HTERT RPE-1 (cell line): ENCODE data around the gene DHX34.
"Not testable (repeated sequence)": the region's sequence is repeated elsewhere in the genome, so short reads cannot be mapped to it uniquely, and the experiment has no call there.

ENCODE experiments used
- in situ Hi-C: fragments of 300-500 bp; cut with MboI; formaldehyde crosslinking; loops from 4 replicates; pipeline ENCODE4 v1.14.3; 2020; ENCODE audit warnings: low sequenced_read_pairs

Gene DHX34

DNA sequence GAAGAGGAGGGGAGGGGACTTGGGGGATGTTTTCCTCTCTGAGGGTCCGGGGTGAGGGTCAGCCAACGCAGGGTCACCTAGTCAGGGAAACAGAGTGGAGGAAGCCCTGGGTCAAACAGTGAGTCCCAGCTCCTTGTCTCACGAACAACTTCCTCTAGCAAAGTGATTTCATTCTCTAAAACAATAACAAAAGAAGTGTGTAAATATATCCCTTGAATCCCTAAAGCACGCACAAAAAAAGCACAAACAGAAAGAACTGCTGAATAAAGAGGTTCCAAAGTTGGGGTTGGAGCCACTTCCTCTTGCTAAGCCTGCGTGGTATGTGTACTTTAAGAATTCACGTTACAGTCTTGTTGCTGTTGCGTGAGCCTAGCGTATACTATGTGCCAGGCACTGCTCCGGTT is 18.6 kb upstream of the DHX34 start:
- in situ Hi-C loops = no loop called here

DNA sequence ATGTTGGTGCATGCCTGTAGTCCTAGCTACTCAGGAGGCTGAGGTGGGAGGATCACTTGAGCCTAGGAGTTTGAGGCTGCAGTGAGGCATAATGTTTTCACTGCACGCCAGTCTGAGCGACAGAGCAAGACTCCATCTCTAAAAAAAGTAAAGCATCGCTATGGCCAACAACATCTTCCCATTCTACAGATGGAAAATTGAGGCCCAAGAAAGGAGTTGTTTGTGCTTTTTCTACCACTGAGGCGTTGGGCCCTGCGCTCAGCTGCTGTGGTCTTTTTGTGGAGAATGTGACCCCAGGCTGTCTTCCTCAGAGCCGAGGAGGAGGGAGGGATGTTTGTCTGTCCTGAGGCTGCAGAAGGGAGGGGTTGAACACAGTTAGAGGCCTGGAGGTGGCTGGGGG is 17.6 kb upstream of the DHX34 start:
- in situ Hi-C loops = no loop called here

DNA sequence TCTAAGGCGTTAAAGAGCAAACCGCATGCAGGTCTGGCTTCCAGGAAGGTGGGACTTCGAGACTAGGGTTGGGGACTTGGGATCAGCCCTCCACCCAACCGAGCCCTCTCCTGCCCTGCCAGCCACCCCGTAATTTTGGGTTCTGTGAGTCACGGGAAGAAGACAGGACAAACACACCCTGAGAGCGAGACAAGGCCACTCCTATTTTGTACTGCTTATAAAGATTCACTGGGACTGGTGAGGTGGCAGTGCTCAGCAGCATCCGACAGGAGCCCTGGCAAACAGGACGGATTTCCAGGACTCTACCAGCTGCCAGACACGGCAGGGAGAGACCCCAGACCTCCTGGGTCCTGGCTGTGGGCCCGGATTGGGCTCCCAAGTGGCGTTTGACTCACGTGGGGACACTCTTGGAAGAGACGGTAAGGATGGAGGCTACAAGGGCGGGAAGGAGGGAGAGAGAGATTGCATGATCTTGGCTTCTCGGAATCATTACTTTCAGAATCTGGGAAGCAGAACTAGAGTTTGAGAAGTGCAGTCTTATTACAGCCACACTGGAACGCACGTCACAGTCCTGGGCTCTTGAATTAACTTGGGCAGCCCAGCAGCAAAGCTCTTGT is 17.1 kb upstream of the DHX34 start, which contains the start of gene C5AR2:
TSS of gene C5AR2 (plus strand) at position 245 of the 617 bp plus-strand sequence. CDS start 8,625 bp downstream, outside the sequence.
- in situ Hi-C loops = no loop called here

DNA sequence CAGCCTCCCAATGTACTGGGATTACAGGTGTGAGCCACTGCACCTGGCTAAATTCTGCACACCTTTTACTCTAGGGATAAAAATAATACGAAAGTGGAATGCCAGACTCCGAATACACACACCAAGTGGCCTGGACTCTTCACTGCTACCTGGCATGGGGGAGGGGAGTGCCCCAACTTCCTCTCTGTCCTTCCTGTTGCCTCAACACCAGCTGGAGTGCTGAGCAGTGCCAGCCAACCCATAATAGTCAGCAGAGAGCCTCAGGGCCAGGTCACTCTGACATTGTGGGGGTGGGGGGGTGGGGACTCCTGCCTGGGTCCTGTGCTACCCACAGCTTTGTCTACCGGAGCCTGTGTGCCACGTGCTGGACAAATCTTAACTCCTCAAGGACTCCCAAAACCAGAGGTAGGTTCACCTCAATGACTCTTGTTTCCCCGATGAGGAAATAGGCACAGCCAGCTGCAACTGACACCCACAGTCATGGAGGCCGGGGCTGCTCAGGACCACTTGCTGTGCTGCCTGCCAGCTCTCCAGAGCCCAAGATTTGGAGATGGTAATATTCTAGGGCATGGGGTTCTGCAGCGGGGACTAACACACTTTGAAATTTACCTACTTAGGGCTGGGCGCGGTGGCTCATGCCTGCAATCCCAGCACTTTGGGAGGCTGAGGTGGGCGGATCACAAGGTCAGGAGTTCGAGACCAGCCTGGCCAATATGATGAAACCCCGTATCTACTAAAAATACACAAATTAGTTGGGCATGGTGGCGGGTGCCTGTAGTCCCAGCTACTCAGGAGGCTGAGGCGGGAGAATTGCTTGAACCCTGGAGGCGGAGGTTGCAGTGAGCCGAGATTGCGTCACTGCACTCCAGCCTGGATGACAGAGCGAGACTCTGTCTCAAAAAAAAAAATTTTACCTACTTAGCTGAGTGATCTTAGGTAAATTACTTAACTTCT is 12.1 kb upstream of the DHX34 start:
- in situ Hi-C loops = not testable (repeated sequence)

DNA sequence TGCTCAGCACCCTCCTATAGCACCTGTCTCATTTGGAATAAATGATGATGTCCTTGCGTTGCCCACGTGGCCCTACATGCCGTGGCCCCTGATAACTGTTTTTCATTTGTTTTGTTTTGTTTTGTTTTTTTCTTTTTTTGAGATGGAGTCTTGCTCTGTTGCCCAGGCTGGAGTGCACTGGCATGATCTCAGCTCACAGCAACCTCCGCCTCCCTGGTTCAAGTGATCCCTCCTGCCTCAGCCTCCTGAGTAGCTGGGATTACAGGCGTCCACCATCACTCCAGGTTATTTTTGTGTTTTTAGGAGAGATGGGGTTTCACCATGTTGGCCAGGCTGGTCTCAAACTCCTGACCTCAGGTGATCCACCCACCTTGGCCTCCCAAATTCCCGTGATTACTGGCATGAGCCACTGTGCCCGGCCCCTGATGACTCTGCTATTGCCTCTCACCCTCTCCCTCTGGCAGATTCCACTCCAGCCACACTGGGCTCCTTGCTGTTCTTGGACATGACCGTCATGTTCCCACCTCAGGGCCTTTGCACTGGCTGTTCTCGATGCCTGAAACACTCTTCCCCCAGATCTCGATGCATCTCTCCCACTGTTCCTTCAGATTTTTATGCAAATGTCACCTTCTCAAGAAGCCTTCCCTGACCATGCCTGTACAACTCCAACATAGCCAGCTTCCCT is 9.8 kb upstream of the DHX34 start:
- in situ Hi-C loops = no loop called here

DNA sequence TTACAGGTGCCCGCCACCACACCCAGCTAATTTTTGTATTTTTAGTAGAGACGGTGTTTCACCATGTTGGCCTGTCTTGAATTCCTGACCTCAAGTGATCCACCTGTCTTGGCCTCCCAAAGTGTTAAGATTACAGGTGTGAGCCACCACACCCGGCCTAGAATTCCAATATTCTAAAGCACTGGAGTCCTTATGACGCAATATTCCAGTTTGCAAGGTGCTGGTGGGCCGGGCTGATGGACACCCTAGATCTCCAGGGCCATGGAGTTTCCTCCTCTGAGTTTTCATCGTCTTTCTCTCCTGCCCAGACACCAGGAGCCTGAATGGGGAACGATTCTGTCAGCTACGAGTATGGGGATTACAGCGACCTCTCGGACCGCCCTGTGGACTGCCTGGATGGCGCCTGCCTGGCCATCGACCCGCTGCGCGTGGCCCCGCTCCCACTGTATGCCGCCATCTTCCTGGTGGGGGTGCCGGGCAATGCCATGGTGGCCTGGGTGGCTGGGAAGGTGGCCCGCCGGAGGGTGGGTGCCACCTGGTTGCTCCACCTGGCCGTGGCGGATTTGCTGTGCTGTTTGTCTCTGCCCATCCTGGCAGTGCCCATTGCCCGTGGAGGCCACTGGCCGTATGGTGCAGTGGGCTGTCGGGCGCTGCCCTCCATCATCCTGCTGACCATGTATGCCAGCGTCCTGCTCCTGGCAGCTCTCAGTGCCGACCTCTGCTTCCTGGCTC is 8.5 kb upstream of the DHX34 start:
- in situ Hi-C loops = no loop called here

DNA sequence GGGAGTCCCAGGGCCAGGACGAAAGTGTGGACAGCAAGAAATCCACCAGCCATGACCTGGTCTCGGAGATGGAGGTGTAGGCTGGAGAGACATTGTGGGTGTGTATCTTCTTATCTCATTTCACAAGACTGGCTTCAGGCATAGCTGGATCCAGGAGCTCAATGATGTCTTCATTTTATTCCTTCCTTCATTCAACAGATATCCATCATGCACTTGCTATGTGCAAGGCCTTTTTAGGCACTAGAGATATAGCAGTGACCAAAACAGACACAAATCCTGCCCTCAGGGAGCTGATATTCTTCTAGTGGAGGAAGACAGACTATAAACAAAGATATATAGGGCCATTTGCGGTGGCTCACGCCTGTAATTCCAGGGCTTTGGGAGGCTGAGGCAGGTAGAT is 7.4 kb upstream of the DHX34 start:
- in situ Hi-C loops = no loop called here

DNA sequence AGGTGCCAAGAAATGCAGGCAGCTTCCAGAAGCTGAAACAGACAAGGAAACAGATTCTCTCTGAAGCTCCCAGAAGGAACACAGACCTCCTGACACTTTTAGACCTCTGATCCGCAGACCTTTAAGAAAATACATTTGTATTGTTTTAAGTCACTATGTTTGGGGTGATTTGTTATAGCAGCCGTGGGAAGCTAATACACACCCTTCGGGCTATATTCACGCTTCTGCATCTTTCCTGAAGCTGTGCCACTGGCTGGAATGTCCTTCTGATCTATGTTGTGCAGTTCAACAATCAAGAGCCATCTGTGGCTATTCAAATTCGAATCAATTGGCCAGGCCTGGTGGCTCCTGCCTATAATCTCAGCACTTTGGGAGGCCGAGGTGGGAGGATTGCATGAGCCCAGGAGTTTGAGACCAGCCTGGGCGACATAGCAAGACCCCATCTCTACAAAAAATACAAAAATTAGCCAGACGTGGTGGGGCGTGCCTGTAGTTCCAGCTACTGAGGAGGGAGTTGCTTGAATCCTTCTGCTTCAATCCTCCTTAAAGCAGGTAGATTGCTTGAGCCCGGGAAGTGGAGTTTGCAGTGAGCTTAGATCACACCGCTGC is 5.8 kb upstream of the DHX34 start:
- in situ Hi-C loops = no loop called here

DNA sequence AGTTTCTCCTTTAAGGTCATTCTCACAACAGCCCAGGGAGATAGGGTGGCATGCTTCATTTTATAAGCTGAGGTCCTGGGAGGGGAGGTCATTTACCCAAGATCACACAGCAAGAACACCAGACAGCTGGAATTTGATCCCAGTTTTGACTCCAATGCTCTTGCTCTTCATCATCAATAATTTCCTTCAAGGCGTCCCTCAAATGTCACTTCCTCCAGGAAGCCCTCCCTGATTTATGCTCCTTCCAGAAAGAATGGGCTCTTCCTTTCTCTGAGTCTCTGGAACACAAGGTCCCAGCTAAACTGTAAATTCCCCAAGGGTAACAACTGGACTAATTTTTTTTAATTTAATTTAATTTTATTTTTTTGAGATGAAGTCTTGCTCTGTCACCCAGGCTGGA is 4.7 kb upstream of the DHX34 start:
- in situ Hi-C loops = no loop called here

DNA sequence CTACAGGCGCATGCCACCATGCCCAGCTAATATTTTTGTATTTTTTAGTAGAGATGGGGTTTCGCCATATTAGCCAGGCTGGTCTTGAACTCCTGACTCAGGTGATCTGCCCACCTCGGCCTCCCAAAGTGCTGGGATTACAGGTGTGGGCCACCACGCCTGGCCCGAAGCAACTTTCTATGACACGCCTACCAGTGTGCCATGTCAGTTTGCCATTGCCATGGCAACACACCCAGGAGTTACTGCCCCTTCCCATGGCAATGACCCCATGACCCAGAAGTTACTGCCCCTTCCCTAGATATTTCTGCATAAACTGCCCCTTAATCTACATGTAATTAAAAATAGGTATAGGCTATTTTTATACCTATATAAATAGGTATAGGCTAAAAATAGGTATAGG is 3.1 kb upstream of the DHX34 start:
- in situ Hi-C loops = not testable (repeated sequence)

DNA sequence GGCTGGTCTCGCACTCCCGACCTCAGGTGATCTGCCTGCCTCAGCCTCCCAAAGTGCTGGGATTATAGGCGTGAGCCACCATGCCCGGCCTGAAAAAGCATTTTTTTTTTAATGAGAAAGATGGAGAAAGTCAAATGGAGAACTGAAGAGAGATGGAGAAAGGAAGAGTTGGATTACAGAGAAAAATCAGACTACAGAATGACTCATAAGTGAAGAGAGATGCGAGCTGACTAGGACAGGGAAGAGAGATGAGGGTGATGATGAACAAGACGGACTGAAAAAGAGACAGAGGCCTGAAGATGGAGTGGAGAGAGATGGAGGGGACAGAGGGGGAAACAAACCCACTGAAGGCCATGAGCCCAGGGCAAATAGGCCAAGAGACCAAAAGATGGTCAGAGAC is 1.5 kb downstream of the DHX34 start:
- in situ Hi-C loops = no loop called here

DNA sequence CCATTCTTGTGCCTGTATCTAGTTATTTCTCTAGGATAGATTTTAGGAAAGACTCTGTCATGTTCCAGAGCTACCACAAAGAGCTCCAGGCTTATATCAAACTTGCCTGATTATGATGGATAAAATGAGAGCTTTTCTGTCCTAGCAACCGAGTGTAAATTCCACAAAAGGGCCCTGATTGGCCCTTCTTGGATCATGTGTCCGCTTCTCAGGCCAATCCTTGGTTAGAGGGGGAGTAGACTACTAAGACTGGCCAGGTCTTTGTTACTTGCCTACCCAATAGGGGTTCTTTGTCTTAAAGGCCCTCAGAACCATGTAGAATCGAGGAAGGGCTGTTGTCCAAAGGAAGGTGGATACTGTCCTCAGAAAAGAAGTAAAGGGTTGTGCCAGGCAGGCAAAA is 2.4 kb downstream of the DHX34 start:
- in situ Hi-C loops = no loop called here

DNA sequence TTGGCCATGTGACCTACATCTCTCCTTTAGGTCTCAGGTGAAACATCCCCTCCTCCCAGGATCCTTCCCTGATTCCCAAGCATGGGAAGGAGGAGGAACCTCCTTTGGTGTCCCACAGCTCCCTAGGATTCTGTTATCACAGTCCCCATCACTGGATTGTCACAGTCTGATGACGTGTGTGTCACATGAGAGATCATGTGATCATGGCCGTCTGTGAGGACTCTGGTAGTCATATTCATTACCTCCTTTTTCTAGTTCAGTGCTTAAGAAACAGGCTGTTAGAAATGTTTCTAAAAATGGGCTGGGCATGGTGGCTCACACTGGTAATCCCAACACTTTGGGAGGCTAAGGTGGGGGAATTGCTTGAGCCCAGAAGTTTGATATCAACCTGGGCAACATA is 3.0 kb downstream of the DHX34 start:
- in situ Hi-C loops = no loop called here

DNA sequence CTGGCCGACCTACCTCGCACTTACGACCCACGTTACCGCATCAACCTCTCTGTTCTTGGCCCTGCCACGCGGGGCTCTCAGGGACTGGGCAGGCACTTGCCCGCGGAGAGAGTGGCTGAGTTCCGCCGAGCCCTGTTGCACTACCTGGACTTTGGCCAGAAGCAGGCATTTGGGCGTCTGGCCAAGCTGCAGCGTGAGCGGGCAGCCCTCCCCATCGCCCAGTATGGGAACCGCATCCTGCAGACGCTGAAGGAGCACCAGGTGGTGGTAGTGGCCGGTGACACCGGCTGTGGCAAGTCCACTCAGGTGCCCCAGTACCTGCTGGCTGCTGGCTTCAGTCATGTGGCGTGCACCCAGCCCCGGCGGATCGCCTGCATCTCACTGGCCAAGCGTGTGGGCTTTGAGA is 4.2 kb downstream of the DHX34 start:
- in situ Hi-C loops = no loop called here

DNA sequence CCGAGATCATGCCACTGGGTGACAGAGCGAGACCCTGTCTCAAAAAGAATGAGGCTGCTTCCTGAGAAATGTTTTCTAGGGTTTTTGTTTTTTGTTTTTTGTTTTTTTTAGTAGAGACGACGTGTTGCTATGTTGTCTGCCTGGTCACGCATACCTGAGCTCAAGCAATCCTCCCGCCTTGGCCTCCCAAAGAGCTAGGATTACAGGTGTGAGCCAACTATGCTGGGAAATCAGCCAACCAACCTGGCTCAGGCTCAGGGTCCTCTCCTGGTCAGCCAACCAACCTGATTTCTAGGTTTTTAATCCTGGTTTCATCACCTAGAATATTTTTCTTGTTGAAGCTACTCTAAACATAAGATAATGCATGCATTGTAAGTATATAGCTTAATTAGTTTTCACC is 7.8 kb downstream of the DHX34 start:
- in situ Hi-C loops = no loop called here

DNA sequence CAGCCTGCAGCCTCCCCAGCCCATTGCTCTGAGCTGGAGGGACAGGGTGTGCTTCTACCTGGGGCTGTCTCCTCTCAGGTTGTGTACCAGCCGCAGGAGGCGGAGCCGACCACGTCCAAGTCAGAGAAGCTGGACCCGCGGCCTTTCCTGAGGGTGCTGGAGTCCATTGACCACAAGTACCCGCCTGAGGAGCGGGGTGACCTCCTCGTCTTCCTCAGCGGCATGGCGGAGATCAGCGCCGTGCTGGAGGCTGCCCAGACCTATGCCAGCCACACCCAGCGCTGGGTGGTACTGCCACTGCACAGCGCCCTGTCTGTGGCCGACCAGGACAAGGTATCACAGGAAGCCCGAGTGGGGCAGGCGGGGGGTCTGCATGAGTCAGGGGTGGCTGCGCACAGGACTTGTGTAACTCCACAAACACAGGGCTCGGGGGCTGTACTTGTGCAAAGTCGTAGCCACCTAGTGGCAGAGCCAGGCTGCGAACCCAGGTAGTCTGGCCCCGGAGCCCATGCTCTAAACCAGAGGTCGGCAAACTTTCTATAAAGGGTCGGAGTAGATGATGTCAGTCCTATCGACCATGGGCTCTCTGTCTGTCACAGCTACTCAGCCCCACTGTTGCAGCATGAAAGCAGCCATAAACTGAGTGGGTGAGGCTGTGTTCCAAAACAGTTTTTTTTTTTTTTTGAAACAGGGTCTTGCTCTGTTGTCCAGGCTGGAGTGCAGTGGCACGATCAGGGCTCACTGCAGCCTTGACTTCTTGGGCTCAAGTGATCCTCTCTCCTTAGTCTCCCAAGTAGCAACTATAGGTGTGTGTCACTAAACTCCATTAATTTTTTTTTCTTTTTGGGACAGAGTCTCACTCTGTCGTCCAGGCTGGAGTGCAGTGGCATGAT is 8.9 kb downstream of the DHX34 start:
- in situ Hi-C loops = no loop called here

DNA sequence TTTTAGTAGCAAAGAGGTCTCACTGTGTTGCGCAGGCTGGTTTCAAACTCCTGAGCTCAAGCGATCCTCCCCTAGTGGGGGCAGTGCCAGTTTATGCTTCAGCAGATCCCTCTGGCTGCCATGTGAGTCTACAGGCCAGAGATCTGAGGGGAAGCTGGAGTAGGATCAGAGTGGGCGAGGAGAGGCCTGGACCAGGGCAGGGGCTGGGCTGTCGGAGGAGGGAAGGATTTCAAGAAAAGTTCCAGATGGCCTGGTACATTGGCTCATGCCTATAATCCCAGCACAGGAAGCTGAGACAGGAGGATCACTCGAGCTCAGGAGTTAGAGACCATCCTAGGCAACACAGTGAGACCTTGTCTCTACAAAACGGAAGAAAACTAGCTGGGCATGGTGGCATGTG is 9.8 kb downstream of the DHX34 start:
- in situ Hi-C loops = no loop called here

DNA sequence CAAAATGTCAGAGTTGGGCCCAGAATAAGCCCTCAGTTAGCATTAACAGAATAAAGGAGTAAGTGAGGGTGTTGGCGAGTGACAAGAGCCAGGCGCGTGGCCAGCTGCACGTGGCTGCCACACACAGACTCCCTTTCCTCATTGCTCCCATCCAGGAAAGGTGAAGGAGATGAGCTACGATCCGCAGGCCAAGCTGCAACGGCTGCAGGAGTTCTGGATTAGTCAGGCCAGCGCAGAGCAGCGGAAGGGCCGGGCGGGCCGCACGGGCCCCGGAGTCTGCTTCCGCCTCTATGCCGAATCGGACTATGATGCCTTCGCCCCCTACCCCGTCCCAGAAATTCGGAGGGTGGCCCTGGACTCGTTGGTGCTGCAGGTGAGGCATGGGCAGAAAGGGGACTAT is 13.2 kb downstream of the DHX34 start:
- in situ Hi-C loops = no loop called here

DNA sequence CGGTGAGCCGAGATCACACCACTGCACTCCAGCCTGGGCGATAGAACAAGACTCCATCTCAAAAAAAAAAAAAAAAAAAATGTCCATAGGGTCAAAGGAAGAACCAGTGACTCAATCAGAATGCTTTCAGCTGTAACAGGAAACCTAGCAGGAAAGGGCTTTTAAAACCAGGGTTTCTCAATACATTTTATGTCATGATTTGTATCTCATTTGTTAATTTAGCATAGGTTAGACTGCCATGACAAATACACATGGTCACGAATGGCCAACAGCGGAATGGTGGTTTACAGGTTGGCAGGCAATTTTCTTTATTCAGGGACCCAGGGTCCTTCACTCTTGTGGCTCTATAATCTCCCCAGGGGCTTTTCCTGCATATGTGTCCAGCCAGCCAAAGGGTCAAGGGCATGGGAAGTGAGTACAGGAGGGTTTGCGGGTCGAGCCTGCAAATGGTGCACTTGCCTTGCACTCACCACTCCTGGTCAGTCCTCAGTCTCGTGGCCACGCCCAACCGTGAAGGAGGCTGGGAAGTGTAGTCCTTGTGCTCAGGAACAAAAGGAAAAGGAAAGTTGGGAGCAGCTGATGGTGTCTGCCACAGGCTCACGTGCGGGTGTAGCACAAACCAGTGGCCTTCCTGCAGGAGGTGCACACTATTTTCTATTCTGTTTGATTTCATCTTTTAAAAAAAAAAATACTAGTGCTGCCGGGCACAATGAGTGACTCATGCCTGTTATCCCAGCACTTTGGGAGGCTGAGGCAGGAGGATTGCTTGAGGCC is 14.8 kb downstream of the DHX34 start:
- in situ Hi-C loops = no loop called here
